HepG2 (cell line): ENCODE results near the gene TM4SF1. TPM values are rescaled to one million over a fixed set of nuclear protein-coding genes. Genes with fewer than 3 reads are reported as not detected.

Source experiments
- CHD4 ChIP-seq: fragments of 200-600 bp; sonication (generic); IDR thresholded peaks from 2 replicates; pipeline ENCODE4 v1.7.0; 2017; ENCODE audit warnings: mild to moderate bottlenecking, low read length, borderline replicate concordance
- IKZF1 ChIP-seq: fragments of 450-650 bp; IDR thresholded peaks from 2 replicates; pipeline ENCODE4 v1.7.1; 2016
- KLF12 ChIP-seq: sonication (generic); formaldehyde crosslinking; IDR thresholded peaks from 2 replicates; pipeline ENCODE4 v1.4.0; 2020; ENCODE audit warnings: missing genetic modification reagents, borderline replicate concordance
- PCBP1 ChIP-seq: fragments of 200-400 bp; formaldehyde crosslinking; IDR thresholded peaks from 2 replicates; pipeline ENCODE4 v1.6.1; 2017; ENCODE audit warnings: mild to moderate bottlenecking, low read depth, low read length, borderline replicate concordance
- POLR2AphosphoS2 ChIP-seq: IDR thresholded peaks from 2 replicates; pipeline ENCODE4 v1.6.1; 2011; ENCODE audit warnings: low read depth, low read length, improper control_type of control experiment
- TEAD3 ChIP-seq: optimal IDR thresholded peaks from 2 replicates; pipeline ENCODE3; 2016; ENCODE audit warnings: borderline replicate concordance
- TRIM24 ChIP-seq: sonication (generic); formaldehyde crosslinking; IDR thresholded peaks from 2 replicates; pipeline ENCODE4 v1.8.0; 2022; ENCODE audit warnings: mild to moderate bottlenecking, missing genetic modification reagents
- polyA plus RNA-seq, 8 experiments: library from polyadenylated mRNA; depleted of rRNA in 3 of 8; stranded (reverse) in 7 of 8; unstranded in 1 of 8; fragments of >200 nt; fragmentation: Illumina TruSeq in 4 of 8; extraction: Trizol in 4 of 8; gene quantifications; 2 replicates each; pipeline versions ENCODE4 v1.2.1 to v1.2.3, GENCODE V29; 2011 to 2016; ENCODE audit warnings: low read depth in 4 of 8, missing spikeins in 1 of 8, mixed read lengths in 1 of 8; ENCODE audit not compliant: insufficient read depth in 1 of 8
- total RNA-seq, 5 experiments: library from RNA; depleted of rRNA; stranded (reverse); fragments of >200 nt; fragmentation: Illumina TruSeq; extraction: Trizol; gene quantifications; 2 replicates each; pipeline ENCODE4 v1.2.3, GENCODE V29; 2016; ENCODE audit warnings: low read depth in 1 of 5
- TF ChIP-seq, protein P1 (sequence below): sonication (generic); formaldehyde crosslinking; IDR thresholded peaks from 2 replicates; pipeline ENCODE4 v1.4.0; 2020; ENCODE audit warnings: mild to moderate bottlenecking, missing genetic modification reagents
- TF ChIP-seq, protein P2 (sequence below): IDR thresholded peaks from 2 replicates; pipeline ENCODE4 v1.6.1; 2012; ENCODE audit warnings: inconsistent platforms
- TF ChIP-seq, protein P3 (sequence below): sonication (generic); formaldehyde crosslinking; IDR thresholded peaks from 2 replicates; pipeline ENCODE4 v1.4.0; 2020; ENCODE audit warnings: missing genetic modification reagents, borderline replicate concordance
- TF ChIP-seq, protein P4 (sequence below): sonication (generic); formaldehyde crosslinking; IDR thresholded peaks from 2 replicates; pipeline ENCODE4 v1.8.0; 2022; ENCODE audit warnings: mild to moderate bottlenecking, missing genetic modification reagents; ENCODE audit not compliant: insufficient replicate concordance
- TF ChIP-seq, protein P5 (sequence below): sonication (generic); formaldehyde crosslinking; IDR thresholded peaks from 2 replicates; pipeline ENCODE4 v1.5.0; 2020; ENCODE audit warnings: missing genetic modification reagents
- TF ChIP-seq, protein P6 (sequence below): sonication (generic); formaldehyde crosslinking; IDR thresholded peaks from 2 replicates; pipeline ENCODE4 v1.4.0; 2020; ENCODE audit warnings: missing genetic modification reagents
- TF ChIP-seq, protein P7 (sequence below): sonication (generic); formaldehyde crosslinking; IDR thresholded peaks from 2 replicates; pipeline ENCODE4 v1.4.0; 2020; ENCODE audit warnings: missing genetic modification reagents

Gene TM4SF1
- total and polyA plus RNA-seq, 2 of the 13 experiments (the other 11 are each of a cell fraction or from before 2014, with no cell fraction given) = 431 to 1,359 TPM

DNA sequence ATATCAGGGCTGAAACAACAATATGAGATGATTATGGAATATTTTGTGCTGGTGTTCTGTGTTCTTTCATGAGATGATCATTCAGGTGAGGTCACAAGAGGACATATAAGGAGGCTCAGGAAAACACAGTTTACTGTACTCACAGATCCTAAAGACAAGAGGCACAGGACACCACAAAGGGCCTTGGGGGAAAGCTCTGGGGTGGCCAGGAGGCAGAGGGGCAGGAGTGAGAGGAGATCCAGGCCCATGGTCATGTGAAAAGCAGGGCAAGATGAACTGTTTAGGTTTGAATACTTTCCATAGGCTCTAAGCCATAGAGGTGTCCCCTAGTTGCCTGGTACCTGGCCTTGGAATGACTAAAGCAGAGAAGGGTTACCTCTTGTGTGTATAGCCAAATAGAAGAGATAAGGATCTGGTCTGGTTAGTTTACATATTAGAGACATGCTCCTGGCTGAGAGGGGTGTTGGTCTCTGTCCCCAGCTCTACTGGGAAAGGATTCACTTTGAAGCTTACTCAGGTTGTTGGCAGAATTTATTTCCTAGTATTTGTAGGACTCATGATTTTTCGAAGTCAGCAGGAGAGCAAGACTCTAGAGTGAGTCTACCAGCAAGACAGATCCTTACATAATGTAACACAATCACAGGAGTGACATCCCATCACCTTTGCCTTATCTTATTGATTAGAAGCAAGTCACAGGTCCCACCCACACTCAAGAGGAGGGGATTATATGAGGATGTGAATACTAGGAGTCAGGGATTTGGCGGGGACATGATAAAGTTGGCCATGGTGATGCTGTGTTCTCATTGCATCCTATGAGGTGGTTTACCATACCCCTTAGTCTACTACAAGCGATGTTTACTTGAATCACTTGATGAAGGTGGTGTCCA, 11.3 kb upstream of the TM4SF1 start (continued):
- TF ChIP-seq, protein P1, sequence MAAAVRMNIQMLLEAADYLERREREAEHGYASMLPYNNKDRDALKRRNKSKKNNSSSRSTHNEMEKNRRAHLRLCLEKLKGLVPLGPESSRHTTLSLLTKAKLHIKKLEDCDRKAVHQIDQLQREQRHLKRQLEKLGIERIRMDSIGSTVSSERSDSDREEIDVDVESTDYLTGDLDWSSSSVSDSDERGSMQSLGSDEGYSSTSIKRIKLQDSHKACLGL (CRISPR knock-in tag) = no peak
- TF ChIP-seq, protein P2, sequence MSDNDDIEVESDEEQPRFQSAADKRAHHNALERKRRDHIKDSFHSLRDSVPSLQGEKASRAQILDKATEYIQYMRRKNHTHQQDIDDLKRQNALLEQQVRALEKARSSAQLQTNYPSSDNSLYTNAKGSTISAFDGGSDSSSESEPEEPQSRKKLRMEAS = no peak
- TF ChIP-seq TRIM24 (CRISPR knock-in tag) (no peak), POLR2AphosphoS2 (no peak), CHD4 (no peak), KLF12 (CRISPR knock-in tag) (no peak), IKZF1 (no peak), PCBP1 (no peak), TEAD3 (no peak)
- TF ChIP-seq, protein P3, sequence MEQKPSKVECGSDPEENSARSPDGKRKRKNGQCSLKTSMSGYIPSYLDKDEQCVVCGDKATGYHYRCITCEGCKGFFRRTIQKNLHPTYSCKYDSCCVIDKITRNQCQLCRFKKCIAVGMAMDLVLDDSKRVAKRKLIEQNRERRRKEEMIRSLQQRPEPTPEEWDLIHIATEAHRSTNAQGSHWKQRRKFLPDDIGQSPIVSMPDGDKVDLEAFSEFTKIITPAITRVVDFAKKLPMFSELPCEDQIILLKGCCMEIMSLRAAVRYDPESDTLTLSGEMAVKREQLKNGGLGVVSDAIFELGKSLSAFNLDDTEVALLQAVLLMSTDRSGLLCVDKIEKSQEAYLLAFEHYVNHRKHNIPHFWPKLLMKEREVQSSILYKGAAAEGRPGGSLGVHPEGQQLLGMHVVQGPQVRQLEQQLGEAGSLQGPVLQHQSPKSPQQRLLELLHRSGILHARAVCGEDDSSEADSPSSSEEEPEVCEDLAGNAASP = no peak; the same call in 1 of the 2 replicates
- TF ChIP-seq, protein P4, sequence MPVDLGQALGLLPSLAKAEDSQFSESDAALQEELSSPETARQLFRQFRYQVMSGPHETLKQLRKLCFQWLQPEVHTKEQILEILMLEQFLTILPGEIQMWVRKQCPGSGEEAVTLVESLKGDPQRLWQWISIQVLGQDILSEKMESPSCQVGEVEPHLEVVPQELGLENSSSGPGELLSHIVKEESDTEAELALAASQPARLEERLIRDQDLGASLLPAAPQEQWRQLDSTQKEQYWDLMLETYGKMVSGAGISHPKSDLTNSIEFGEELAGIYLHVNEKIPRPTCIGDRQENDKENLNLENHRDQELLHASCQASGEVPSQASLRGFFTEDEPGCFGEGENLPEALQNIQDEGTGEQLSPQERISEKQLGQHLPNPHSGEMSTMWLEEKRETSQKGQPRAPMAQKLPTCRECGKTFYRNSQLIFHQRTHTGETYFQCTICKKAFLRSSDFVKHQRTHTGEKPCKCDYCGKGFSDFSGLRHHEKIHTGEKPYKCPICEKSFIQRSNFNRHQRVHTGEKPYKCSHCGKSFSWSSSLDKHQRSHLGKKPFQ = no peak
- TF ChIP-seq, protein P5, sequence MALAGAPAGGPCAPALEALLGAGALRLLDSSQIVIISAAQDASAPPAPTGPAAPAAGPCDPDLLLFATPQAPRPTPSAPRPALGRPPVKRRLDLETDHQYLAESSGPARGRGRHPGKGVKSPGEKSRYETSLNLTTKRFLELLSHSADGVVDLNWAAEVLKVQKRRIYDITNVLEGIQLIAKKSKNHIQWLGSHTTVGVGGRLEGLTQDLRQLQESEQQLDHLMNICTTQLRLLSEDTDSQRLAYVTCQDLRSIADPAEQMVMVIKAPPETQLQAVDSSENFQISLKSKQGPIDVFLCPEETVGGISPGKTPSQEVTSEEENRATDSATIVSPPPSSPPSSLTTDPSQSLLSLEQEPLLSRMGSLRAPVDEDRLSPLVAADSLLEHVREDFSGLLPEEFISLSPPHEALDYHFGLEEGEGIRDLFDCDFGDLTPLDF (CRISPR knock-in tag) = no peak
- TF ChIP-seq, protein P6, sequence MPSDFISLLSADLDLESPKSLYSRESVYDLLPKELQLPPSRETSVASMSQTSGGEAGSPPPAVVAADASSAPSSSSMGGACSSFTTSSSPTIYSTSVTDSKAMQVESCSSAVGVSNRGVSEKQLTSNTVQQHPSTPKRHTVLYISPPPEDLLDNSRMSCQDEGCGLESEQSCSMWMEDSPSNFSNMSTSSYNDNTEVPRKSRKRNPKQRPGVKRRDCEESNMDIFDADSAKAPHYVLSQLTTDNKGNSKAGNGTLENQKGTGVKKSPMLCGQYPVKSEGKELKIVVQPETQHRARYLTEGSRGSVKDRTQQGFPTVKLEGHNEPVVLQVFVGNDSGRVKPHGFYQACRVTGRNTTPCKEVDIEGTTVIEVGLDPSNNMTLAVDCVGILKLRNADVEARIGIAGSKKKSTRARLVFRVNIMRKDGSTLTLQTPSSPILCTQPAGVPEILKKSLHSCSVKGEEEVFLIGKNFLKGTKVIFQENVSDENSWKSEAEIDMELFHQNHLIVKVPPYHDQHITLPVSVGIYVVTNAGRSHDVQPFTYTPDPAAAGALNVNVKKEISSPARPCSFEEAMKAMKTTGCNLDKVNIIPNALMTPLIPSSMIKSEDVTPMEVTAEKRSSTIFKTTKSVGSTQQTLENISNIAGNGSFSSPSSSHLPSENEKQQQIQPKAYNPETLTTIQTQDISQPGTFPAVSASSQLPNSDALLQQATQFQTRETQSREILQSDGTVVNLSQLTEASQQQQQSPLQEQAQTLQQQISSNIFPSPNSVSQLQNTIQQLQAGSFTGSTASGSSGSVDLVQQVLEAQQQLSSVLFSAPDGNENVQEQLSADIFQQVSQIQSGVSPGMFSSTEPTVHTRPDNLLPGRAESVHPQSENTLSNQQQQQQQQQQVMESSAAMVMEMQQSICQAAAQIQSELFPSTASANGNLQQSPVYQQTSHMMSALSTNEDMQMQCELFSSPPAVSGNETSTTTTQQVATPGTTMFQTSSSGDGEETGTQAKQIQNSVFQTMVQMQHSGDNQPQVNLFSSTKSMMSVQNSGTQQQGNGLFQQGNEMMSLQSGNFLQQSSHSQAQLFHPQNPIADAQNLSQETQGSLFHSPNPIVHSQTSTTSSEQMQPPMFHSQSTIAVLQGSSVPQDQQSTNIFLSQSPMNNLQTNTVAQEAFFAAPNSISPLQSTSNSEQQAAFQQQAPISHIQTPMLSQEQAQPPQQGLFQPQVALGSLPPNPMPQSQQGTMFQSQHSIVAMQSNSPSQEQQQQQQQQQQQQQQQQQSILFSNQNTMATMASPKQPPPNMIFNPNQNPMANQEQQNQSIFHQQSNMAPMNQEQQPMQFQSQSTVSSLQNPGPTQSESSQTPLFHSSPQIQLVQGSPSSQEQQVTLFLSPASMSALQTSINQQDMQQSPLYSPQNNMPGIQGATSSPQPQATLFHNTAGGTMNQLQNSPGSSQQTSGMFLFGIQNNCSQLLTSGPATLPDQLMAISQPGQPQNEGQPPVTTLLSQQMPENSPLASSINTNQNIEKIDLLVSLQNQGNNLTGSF = no peak
- TF ChIP-seq, protein P7, sequence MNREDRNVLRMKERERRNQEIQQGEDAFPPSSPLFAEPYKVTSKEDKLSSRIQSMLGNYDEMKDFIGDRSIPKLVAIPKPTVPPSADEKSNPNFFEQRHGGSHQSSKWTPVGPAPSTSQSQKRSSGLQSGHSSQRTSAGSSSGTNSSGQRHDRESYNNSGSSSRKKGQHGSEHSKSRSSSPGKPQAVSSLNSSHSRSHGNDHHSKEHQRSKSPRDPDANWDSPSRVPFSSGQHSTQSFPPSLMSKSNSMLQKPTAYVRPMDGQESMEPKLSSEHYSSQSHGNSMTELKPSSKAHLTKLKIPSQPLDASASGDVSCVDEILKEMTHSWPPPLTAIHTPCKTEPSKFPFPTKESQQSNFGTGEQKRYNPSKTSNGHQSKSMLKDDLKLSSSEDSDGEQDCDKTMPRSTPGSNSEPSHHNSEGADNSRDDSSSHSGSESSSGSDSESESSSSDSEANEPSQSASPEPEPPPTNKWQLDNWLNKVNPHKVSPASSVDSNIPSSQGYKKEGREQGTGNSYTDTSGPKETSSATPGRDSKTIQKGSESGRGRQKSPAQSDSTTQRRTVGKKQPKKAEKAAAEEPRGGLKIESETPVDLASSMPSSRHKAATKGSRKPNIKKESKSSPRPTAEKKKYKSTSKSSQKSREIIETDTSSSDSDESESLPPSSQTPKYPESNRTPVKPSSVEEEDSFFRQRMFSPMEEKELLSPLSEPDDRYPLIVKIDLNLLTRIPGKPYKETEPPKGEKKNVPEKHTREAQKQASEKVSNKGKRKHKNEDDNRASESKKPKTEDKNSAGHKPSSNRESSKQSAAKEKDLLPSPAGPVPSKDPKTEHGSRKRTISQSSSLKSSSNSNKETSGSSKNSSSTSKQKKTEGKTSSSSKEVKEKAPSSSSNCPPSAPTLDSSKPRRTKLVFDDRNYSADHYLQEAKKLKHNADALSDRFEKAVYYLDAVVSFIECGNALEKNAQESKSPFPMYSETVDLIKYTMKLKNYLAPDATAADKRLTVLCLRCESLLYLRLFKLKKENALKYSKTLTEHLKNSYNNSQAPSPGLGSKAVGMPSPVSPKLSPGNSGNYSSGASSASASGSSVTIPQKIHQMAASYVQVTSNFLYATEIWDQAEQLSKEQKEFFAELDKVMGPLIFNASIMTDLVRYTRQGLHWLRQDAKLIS (CRISPR knock-in tag) = no peak
